Fibroblast of lung (primary cell): Measurements from ENCODE around the gene TBC1D5.

ENCODE experiments used
- CTCF ChIP-seq, 2 donors: IDR thresholded peaks in 1 of 2; conservative IDR thresholded peaks in 1 of 2; 1 replicate in 1 of 2; 2 replicates in 1 of 2; pipeline ENCODE4 v1.5.1; 2011 to 2012; ENCODE audit warnings: low read length in 2 of 2, control low read depth in 1 of 2, inconsistent platforms in 1 of 2, low read depth in 1 of 2, mild to moderate bottlenecking in 1 of 2
- EZH2 ChIP-seq: IDR thresholded peaks from 2 replicates; pipeline ENCODE4 v1.5.1; 2012; ENCODE audit warnings: low read length, control low read depth, mild to moderate bottlenecking; ENCODE audit errors: missing control alignments

GRCh38 chr3:17510265-17510664, 232.2 kb downstream of the TBC1D5 start:
- TF ChIP-seq CTCF (conservative IDR thresholded peaks at IDR 0.05 in 1 of 2, IDR thresholded peaks at IDR 0.05 in 1 of 2; ENCODE audit: low read depth in 1 of 2, low read length in 2 of 2) (no peak), EZH2 (no peak)
